Kidney (tissue), 14 donors: ENCODE results near the gene OR7D2. TPM values are rescaled to one million over a fixed set of nuclear protein-coding genes. Genes with fewer than 3 reads are reported as not detected.

Experiments used
- DNase-seq, 5 donors: peaks; one replicate each; pipeline ENCODE4 v3.0.0-alpha.2; 2013 to 2020
- FAIRE-seq: peaks from 2 replicates; lab custom pipeline; 2012; peaks lifted over from hg19 to GRCh38; lab: Jason Lieb, UNC
- H3K27ac ChIP-seq, 2 donors: one replicate each; pipeline ENCODE4 v1.7.0; 2013; ENCODE audit warnings: low read depth in 2 of 2, low read length in 2 of 2, inconsistent platforms in 1 of 2
- H3K27me3 ChIP-seq: one replicate; pipeline ENCODE4 v1.7.1; 2013; ENCODE audit warnings: low read length, inconsistent platforms; ENCODE audit not compliant: control insufficient read depth, insufficient read depth
- H3K36me3 ChIP-seq, 3 donors: one replicate each; pipeline versions ENCODE4 v1.7.0 to v1.7.1; 2013; ENCODE audit warnings: low read length in 3 of 3, control low read depth in 1 of 3, inconsistent platforms in 1 of 3; ENCODE audit not compliant: insufficient read depth in 3 of 3, control insufficient read depth in 2 of 3
- H3K4me1 ChIP-seq, 3 donors: one replicate each; pipeline versions ENCODE4 v1.7.0 to v1.7.1; 2013; ENCODE audit warnings: low read length in 3 of 3, inconsistent platforms in 1 of 3, low read depth in 1 of 3; ENCODE audit not compliant: control insufficient read depth in 2 of 3, insufficient read depth in 2 of 3
- H3K4me3 ChIP-seq, 3 donors: one replicate each; pipeline versions ENCODE4 v1.7.0 to v1.8.1; 2013; ENCODE audit warnings: low read length in 3 of 3, control low read depth in 1 of 3, inconsistent platforms in 1 of 3
- H3K9ac ChIP-seq, 3 donors: one replicate each; pipeline versions ENCODE4 v1.7.0 to v1.7.1; 2013; ENCODE audit warnings: low read length in 3 of 3, control low read depth in 1 of 3, inconsistent platforms in 1 of 3
- H3K9me3 ChIP-seq, 3 donors: one replicate each; pipeline versions ENCODE4 v1.7.0 to v1.7.1; 2013; ENCODE audit warnings: low read length in 3 of 3, control low read depth in 1 of 3, inconsistent platforms in 1 of 3; ENCODE audit not compliant: control insufficient read depth in 2 of 3, insufficient read depth in 1 of 3
- CTCF ChIP-seq: IDR thresholded peaks from 3 replicates; pipeline ENCODE4 v1.5.1; 2012; ENCODE audit warnings: mild to moderate bottlenecking, moderate library complexity, borderline replicate concordance; ENCODE audit not compliant: insufficient read depth; ENCODE audit errors: extremely low read depth
- intact Hi-C: fragments of 100-400 bp; cut with DNase I; formaldehyde crosslinking; loops from one replicate; pipeline ENCODE4 v1.11.1; 2022
- polyA plus RNA-seq: library from polyadenylated mRNA; stranded (reverse); fragments of 350-450 nt; fragmentation: Illumina TruSeq; extraction: RNeasy Lipid Tissue Mini Kit (QIAGEN cat#74804); gene quantifications from one replicate; pipeline ENCODE4 v1.2.3, GENCODE V29; 2014; ENCODE audit warnings: low read depth, low replicate concordance; ENCODE audit not compliant: insufficient read depth
- total RNA-seq: library from RNA; stranded (reverse); fragmentation: NEBNext Ultra II Directional; extraction: Animal tissue kit (Norgen Biotek cat#: 25700); gene quantifications from one replicate; pipeline ENCODE4 v1.2.1, GENCODE V29; 2021
- donor health status: control.
- donor health status: control.
- donor health status: control.
- donor health status: control.
- donor health status: control.
- donor health status: DM: yes; HTN: yes; CAD: no.
- donor health status: Normal renal cell carcinoma (clear cell type).

Gene OR7D2
- total and polyA plus RNA-seq, 2 donors from 2014 or later, result not detected

GRCh38 chr19:9171393-9171991 is 7.3 kb upstream of the OR7D2 start:
- Histone ChIP-seq H3K4me1 (no peaks in the 10 kb centered on the region), H3K9me3 (no peaks in the 10 kb centered on the region), H3K9ac (no peak overlapping the region), H3K36me3 (peaks cover 0 to 8% (median 0%) of the 10 kb centered on the region in 3 donors), H3K4me3 (no peak overlapping the region), H3K27me3 (no peaks in the 10 kb centered on the region), H3K27ac (no peak overlapping the region)
- no peak for DNase-seq
- intact Hi-C loops, result no loop called here
- no peak for FAIRE-seq
- TF ChIP-seq CTCF, result no peak

GRCh38 chr19:9175326-9175725 is 3.5 kb upstream of the OR7D2 start:
- Histone ChIP-seq H3K27ac (no peak overlapping the region), H3K9me3 (no peaks in the 10 kb centered on the region), H3K4me1 (no peaks in the 10 kb centered on the region), H3K4me3 (no peak overlapping the region), H3K27me3 (no peaks in the 10 kb centered on the region), H3K36me3 (no peaks in the 10 kb centered on the region), H3K9ac (no peak overlapping the region)
- FAIRE-seq, result no peak
- no peak for DNase-seq
- intact Hi-C loops, result no loop called here
- no peak for TF ChIP-seq CTCF

GRCh38 chr19:9183000-9183399 is 4.2 kb downstream of the OR7D2 start:
- H3K4me1 ChIP-seq, result no peaks in the 10 kb centered on the region
- FAIRE-seq (no peak), DNase-seq (no peak)
- H3K4me3 ChIP-seq, result no peak overlapping the region
- no peaks in the 10 kb centered on the region for H3K9me3 ChIP-seq
- no peaks in the 10 kb centered on the region for H3K27me3 ChIP-seq
- H3K27ac ChIP-seq, result no peak overlapping the region
- intact Hi-C loops, result no loop called here
- no peak overlapping the region for H3K9ac ChIP-seq
- TF ChIP-seq CTCF, result no peak
- H3K36me3 ChIP-seq, result no peaks in the 10 kb centered on the region

GRCh38 chr19:9187191-9187590 is 8.4 kb downstream of the OR7D2 start:
- Histone ChIP-seq H3K4me1 (no peaks in the 10 kb centered on the region), H3K27ac (no peak overlapping the region), H3K27me3 (no peaks in the 10 kb centered on the region), H3K9ac (no peak overlapping the region), H3K4me3 (no peak overlapping the region), H3K36me3 (no peaks in the 10 kb centered on the region), H3K9me3 (no peaks in the 10 kb centered on the region)
- no peak for TF ChIP-seq CTCF
- no peak for FAIRE-seq
- intact Hi-C loops, result no loop called here
- no peak for DNase-seq
